ENCODE results near the gene IL32.
"Not testable (repeated sequence)": the region's sequence is repeated elsewhere in the genome, so short reads cannot be mapped to it uniquely, and the experiment has no call there.

Gene IL32

DNA sequence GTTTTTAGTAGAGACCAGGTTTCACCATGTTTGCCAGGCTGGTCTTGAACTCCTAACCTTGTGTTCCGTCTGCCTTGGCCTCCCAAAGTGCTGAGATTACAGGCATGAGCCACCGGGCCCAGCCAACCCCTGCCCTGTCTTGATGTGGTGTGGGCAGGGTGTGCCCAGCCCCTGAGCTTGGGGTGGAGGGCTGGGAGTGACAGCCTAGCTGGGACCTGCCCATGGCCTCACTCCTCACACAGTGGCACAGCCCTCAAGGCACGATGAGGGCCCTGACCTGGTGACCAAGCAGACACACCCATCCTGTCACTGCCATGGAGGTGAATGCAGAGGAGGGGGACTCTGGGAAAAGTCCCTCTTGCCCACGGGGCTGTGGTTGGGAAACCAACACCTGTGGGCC lies 3.0 kb downstream of the IL32 start:
- Histone ChIP-seq H3K36me3 (ENCODE audit: insufficient read depth, low read length) (no peaks in the 10 kb centered on the region), H3K9ac (ENCODE audit: low read depth, low read length, poor library complexity, severe bottlenecking) (peak overlapping the region; percentile 87), H4K20me1 (ENCODE audit: insufficient read depth, low read length, poor library complexity, severe bottlenecking) (peaks cover 20% of the 10 kb centered on the region), H2AFZ (ENCODE audit: low read length) (no peak overlapping the region), H3K27me3 (ENCODE audit: insufficient read depth, low read length, poor library complexity, severe bottlenecking) (no peaks in the 10 kb centered on the region), H3F3A (ENCODE audit: low read depth) (no peaks in the 10 kb centered on the region), H3K4me1 (ENCODE audit: insufficient read depth, low read length, poor library complexity, severe bottlenecking) (peaks cover 26% of the 10 kb centered on the region), H3K9me2 (replicated peaks; ENCODE audit: low read depth, low read length) (no peaks in the 10 kb centered on the region), H3K9me3 (ENCODE audit: insufficient read depth, low read depth, low read length) (no peaks in the 10 kb centered on the region), H3K79me2 (ENCODE audit: insufficient read depth, low read length) (peaks cover 45% of the 10 kb centered on the region), H3K4me3 (ENCODE audit: low read length, poor library complexity, severe bottlenecking) (peak overlapping the region; percentile 95), H3K4me2 (ENCODE audit: low read depth, low read length, poor library complexity, severe bottlenecking) (peak overlapping the region; percentile 99)
- TF ChIP-seq EZH2phosphoT487 (IDR thresholded peaks at IDR 0.05; ENCODE audit: borderline replicate concordance): no peak
- TF ChIP-seq, protein P1, sequence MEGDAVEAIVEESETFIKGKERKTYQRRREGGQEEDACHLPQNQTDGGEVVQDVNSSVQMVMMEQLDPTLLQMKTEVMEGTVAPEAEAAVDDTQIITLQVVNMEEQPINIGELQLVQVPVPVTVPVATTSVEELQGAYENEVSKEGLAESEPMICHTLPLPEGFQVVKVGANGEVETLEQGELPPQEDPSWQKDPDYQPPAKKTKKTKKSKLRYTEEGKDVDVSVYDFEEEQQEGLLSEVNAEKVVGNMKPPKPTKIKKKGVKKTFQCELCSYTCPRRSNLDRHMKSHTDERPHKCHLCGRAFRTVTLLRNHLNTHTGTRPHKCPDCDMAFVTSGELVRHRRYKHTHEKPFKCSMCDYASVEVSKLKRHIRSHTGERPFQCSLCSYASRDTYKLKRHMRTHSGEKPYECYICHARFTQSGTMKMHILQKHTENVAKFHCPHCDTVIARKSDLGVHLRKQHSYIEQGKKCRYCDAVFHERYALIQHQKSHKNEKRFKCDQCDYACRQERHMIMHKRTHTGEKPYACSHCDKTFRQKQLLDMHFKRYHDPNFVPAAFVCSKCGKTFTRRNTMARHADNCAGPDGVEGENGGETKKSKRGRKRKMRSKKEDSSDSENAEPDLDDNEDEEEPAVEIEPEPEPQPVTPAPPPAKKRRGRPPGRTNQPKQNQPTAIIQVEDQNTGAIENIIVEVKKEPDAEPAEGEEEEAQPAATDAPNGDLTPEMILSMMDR (conservative IDR thresholded peaks at IDR 0.05; ENCODE audit: low read length): no peak

DNA sequence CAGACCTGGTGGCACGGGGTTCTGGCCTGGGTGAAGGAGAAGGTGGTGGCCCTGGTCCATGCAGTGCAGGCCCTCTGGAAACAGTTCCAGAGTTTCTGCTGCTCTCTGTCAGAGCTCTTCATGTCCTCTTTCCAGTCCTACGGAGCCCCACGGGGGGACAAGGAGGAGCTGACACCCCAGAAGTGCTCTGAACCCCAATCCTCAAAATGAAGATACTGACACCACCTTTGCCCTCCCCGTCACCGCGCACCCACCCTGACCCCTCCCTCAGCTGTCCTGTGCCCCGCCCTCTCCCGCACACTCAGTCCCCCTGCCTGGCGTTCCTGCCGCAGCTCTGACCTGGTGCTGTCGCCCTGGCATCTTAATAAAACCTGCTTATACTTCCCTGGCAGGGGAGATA lies 3.7 kb downstream of the IL32 start:
- H3K9me2 ChIP-seq (replicated peaks; ENCODE audit: low read depth, low read length); H3F3A ChIP-seq (ENCODE audit: low read depth); H3K4me3 ChIP-seq (ENCODE audit: low read length, poor library complexity, severe bottlenecking); H3K9ac ChIP-seq (ENCODE audit: low read depth, low read length, poor library complexity, severe bottlenecking); H3K9me3 ChIP-seq (ENCODE audit: insufficient read depth, low read depth, low read length); H3K27me3 ChIP-seq (ENCODE audit: insufficient read depth, low read length, poor library complexity, severe bottlenecking); H3K36me3 ChIP-seq (ENCODE audit: insufficient read depth, low read length); H2AFZ ChIP-seq (ENCODE audit: low read length); H3K4me2 ChIP-seq (ENCODE audit: low read depth, low read length, poor library complexity, severe bottlenecking): not testable (repeated sequence)
- Histone ChIP-seq H3K79me2 (ENCODE audit: insufficient read depth, low read length) (peaks cover 45% of the 10 kb centered on the region), H3K4me1 (ENCODE audit: insufficient read depth, low read length, poor library complexity, severe bottlenecking) (peaks cover 33% of the 10 kb centered on the region), H4K20me1 (ENCODE audit: insufficient read depth, low read length, poor library complexity, severe bottlenecking) (peaks cover 20% of the 10 kb centered on the region)

GRCh38 chr16:3070608-3071111 lies 5.2 kb downstream of the IL32 start:
- Histone ChIP-seq H3K9me2 (replicated peaks; ENCODE audit: low read depth, low read length) (no peaks in the 10 kb centered on the region), H3K9me3 (ENCODE audit: insufficient read depth, low read depth, low read length) (no peaks in the 10 kb centered on the region), H3K27me3 (ENCODE audit: insufficient read depth, low read length, poor library complexity, severe bottlenecking) (no peaks in the 10 kb centered on the region), H3K79me2 (ENCODE audit: insufficient read depth, low read length) (peaks cover 36% of the 10 kb centered on the region), H2AFZ (ENCODE audit: low read length) (no peak overlapping the region), H3K9ac (ENCODE audit: low read depth, low read length, poor library complexity, severe bottlenecking) (no peak overlapping the region), H3K36me3 (ENCODE audit: insufficient read depth, low read length) (no peaks in the 10 kb centered on the region), H4K20me1 (ENCODE audit: insufficient read depth, low read length, poor library complexity, severe bottlenecking) (peaks cover 20% of the 10 kb centered on the region), H3K4me1 (ENCODE audit: insufficient read depth, low read length, poor library complexity, severe bottlenecking) (peaks cover 35% of the 10 kb centered on the region), H3F3A (ENCODE audit: low read depth) (peaks cover 5% of the 10 kb centered on the region), H3K4me2 (ENCODE audit: low read depth, low read length, poor library complexity, severe bottlenecking) (no peak overlapping the region), H3K4me3 (ENCODE audit: low read length, poor library complexity, severe bottlenecking) (no peak overlapping the region)
- TF ChIP-seq, protein P1 (conservative IDR thresholded peaks at IDR 0.05; ENCODE audit: low read length): no peak
- TF ChIP-seq EZH2phosphoT487 (IDR thresholded peaks at IDR 0.05; ENCODE audit: borderline replicate concordance): no peak

DNA sequence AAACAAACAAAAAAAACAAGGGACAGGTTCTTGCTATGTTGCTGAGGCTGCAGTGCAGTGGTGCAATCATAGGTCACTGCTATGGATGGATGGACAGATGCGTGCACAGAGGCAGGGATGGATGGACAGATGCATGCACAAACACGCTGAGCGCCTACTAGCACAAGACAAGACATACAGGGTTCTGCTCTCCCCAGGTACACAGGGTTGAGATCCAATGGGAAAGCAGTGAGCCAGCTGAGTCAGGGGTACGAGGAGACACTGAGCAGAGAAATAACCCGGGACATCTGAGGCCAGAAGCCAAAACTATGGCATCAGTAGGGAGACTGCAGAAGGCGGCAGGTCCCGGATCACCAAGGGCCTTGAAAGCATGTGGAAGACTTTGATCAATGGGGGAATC lies 6.2 kb downstream of the IL32 start:
- Histone ChIP-seq H3K79me2 (ENCODE audit: insufficient read depth, low read length) (peaks cover 26% of the 10 kb centered on the region), H2AFZ (ENCODE audit: low read length) (no peak overlapping the region), H4K20me1 (ENCODE audit: insufficient read depth, low read length, poor library complexity, severe bottlenecking) (peaks cover 12% of the 10 kb centered on the region), H3K36me3 (ENCODE audit: insufficient read depth, low read length) (no peaks in the 10 kb centered on the region), H3K9me2 (replicated peaks; ENCODE audit: low read depth, low read length) (no peaks in the 10 kb centered on the region), H3K9me3 (ENCODE audit: insufficient read depth, low read depth, low read length) (no peaks in the 10 kb centered on the region), H3K4me3 (ENCODE audit: low read length, poor library complexity, severe bottlenecking) (no peak overlapping the region), H3F3A (ENCODE audit: low read depth) (peaks cover 10% of the 10 kb centered on the region), H3K9ac (ENCODE audit: low read depth, low read length, poor library complexity, severe bottlenecking) (peak overlapping the region; percentile 32), H3K27me3 (ENCODE audit: insufficient read depth, low read length, poor library complexity, severe bottlenecking) (no peaks in the 10 kb centered on the region), H3K4me2 (ENCODE audit: low read depth, low read length, poor library complexity, severe bottlenecking) (no peak overlapping the region), H3K4me1 (ENCODE audit: insufficient read depth, low read length, poor library complexity, severe bottlenecking) (peaks cover 41% of the 10 kb centered on the region)
- no peak for TF ChIP-seq EZH2phosphoT487 (IDR thresholded peaks at IDR 0.05; ENCODE audit: borderline replicate concordance)
- TF ChIP-seq, protein P1 (conservative IDR thresholded peaks at IDR 0.05; ENCODE audit: low read length): no peak

GRCh38 chr16:3072148-3072547 lies 6.7 kb downstream of the IL32 start:
- H3F3A ChIP-seq (ENCODE audit: low read depth); H3K4me2 ChIP-seq (ENCODE audit: low read depth, low read length, poor library complexity, severe bottlenecking); H3K36me3 ChIP-seq (ENCODE audit: insufficient read depth, low read length); H3K9me3 ChIP-seq (ENCODE audit: insufficient read depth, low read depth, low read length); H3K4me3 ChIP-seq (ENCODE audit: low read length, poor library complexity, severe bottlenecking); H4K20me1 ChIP-seq (ENCODE audit: insufficient read depth, low read length, poor library complexity, severe bottlenecking); H3K27me3 ChIP-seq (ENCODE audit: insufficient read depth, low read length, poor library complexity, severe bottlenecking); H3K9me2 ChIP-seq (replicated peaks; ENCODE audit: low read depth, low read length); H2AFZ ChIP-seq (ENCODE audit: low read length): not testable (repeated sequence)
- Histone ChIP-seq H3K4me1 (ENCODE audit: insufficient read depth, low read length, poor library complexity, severe bottlenecking) (peaks cover 42% of the 10 kb centered on the region), H3K79me2 (ENCODE audit: insufficient read depth, low read length) (peaks cover 22% of the 10 kb centered on the region; the same call in 1 of the 2 replicates), H3K9ac (ENCODE audit: low read depth, low read length, poor library complexity, severe bottlenecking) (peak overlapping the region; percentile 32)

Measured in Loucy (cell line).